OCI-LY1 (cell line): ENCODE results near the gene DCAF7.

Experiments used
- H2AFZ ChIP-seq: fragments of 200-600 bp; sonication (generic), shearing (Covaris generic); 2 replicates; pipeline ENCODE4 v1.6.0; 2014; ENCODE audit warnings: antibody characterized with exemption, mild to moderate bottlenecking, low read length
- H3F3A ChIP-seq: fragments of 200-600 bp; sonication (generic), shearing (Covaris generic); 2 replicates; pipeline ENCODE4 v1.6.0; 2014; ENCODE audit warnings: mild to moderate bottlenecking, antibody characterized with exemption, low read length, moderate library complexity; ENCODE audit not compliant: insufficient read depth
- H3K27ac ChIP-seq: fragments of 200-600 bp; sonication (generic); 2 replicates; pipeline ENCODE4 v1.5.1; 2014; ENCODE audit warnings: low read length, mixed run types, mild to moderate bottlenecking, low read depth; ENCODE audit not compliant: poor library complexity, severe bottlenecking
- H3K27me3 ChIP-seq: fragments of 200-600 bp; sonication (generic); 2 replicates; pipeline ENCODE4 v1.6.0; 2014; ENCODE audit warnings: antibody characterized with exemption, mild to moderate bottlenecking, low read length, moderate library complexity; ENCODE audit not compliant: insufficient read depth
- H3K36me3 ChIP-seq: fragments of 200-600 bp; sonication (generic); 2 replicates; pipeline ENCODE4 v1.6.1; 2014; ENCODE audit warnings: mild to moderate bottlenecking, antibody characterized with exemption, low read length, moderate library complexity, mixed read lengths; ENCODE audit not compliant: insufficient read depth
- H3K4me1 ChIP-seq: fragments of 200-600 bp; sonication (generic); 2 replicates; pipeline ENCODE4 v1.5.1; 2014; ENCODE audit warnings: mild to moderate bottlenecking, low read length, moderate library complexity; ENCODE audit not compliant: insufficient read depth, severe bottlenecking
- H3K4me2 ChIP-seq: fragments of 200-600 bp; sonication (generic), shearing (Covaris generic); 2 replicates; pipeline ENCODE4 v1.6.1; 2014; ENCODE audit warnings: low read length
- H3K4me3 ChIP-seq: fragments of 200-600 bp; sonication (generic); 2 replicates; pipeline ENCODE4 v1.5.1; 2014; ENCODE audit warnings: low read length, low read depth, mild to moderate bottlenecking, mixed read lengths; ENCODE audit not compliant: poor library complexity, severe bottlenecking
- H3K79me2 ChIP-seq: fragments of 200-600 bp; shearing (Covaris generic); 2 replicates; pipeline ENCODE4 v1.6.1; 2016; ENCODE audit warnings: mixed run types, low read length, mixed read lengths; ENCODE audit not compliant: insufficient read depth
- H3K9ac ChIP-seq: fragments of 200-600 bp; sonication (generic), shearing (Covaris generic); 2 replicates; pipeline ENCODE4 v1.6.1; 2014; ENCODE audit warnings: mild to moderate bottlenecking, low read length, mixed read lengths
- H3K9me2 ChIP-seq: fragments of 200-600 bp; sonication (generic), shearing (Covaris generic); 2 replicates; pipeline ENCODE4 v1.6.1; 2014; ENCODE audit warnings: low read depth, mild to moderate bottlenecking, low read length, mixed read lengths
- H3K9me3 ChIP-seq: fragments of 200-600 bp; shearing (Covaris generic); 2 replicates; pipeline ENCODE4 v1.6.1; 2014; ENCODE audit warnings: low read length, mixed read lengths
- H4K20me1 ChIP-seq: fragments of 200-600 bp; sonication (generic), shearing (Covaris generic); 2 replicates; pipeline ENCODE4 v1.6.0; 2016; ENCODE audit warnings: mild to moderate bottlenecking, low read length; ENCODE audit not compliant: insufficient read depth
- EZH2 ChIP-seq: fragments of 200-600 bp; sonication (generic), shearing (Covaris generic); IDR thresholded peaks from 2 replicates; pipeline ENCODE4 v1.8.0; 2017; ENCODE audit warnings: borderline replicate concordance, mixed run types, mild to moderate bottlenecking, antibody characterized with exemption, low read length, moderate library complexity, mixed read lengths
- TF ChIP-seq, protein P1 (sequence below): fragments of 200-600 bp; sonication (generic), shearing (Covaris generic); IDR thresholded peaks from 2 replicates; pipeline ENCODE4 v1.5.1; 2017; ENCODE audit warnings: mild to moderate bottlenecking, antibody characterized with exemption, low read length, moderate library complexity, mixed read lengths

DCAF7 gene

DNA sequence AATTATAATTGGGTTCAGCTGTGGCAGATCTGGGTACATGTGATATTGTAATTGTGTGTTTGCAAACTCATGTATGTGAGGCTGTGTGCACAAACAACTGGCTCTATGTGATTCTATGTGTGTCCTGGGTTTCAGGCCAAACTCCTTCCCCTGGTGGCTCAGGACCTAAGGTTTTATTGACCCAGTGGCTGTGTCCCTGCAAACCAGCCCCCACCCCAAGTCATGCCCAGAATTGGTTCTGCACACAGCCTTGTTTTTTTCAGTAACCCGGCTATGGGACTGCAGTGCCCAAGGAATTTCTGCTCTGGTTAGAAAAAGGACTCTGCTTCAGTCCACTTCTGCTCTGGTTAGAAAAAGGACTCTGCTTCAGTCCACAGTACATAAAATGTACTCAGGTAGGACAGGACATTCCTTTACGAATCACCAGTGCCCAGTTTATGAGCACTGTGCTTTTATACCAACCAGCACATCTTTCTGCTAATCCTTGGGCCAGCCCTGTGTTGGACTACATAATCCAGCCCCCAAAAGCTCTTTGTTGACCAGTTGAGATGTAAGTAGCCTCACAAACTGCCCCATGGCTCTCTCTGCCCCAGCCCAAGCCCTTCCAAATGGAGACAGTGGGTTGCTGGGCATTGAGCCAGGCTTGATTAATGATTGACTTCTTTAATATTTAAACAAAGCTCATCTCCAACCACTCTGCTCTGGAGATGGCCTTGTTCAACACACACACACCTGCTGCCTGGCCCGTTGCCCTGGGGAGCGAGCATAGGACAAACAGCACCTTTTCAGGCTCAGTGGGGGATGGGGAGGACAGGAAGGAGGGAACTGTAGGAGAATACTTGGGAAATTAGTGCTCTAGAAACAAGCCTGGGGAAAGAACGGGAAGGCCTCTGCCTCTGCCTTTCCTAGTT, 30.1 kb upstream of the DCAF7 start:
- H4K20me1 ChIP-seq: no peaks in the 10 kb centered on the region
- H3K9me2 ChIP-seq: no peaks in the 10 kb centered on the region
- no peak overlapping the region for H2AFZ ChIP-seq
- no peak overlapping the region for H3K9ac ChIP-seq
- H3K4me1 ChIP-seq: no peaks in the 10 kb centered on the region
- no peaks in the 10 kb centered on the region for H3K79me2 ChIP-seq
- H3K9me3 ChIP-seq: no peaks in the 10 kb centered on the region
- H3K27me3 ChIP-seq: no peaks in the 10 kb centered on the region; the same call in 1 of the 2 replicates
- TF ChIP-seq EZH2: no peak
- TF ChIP-seq, protein P1, sequence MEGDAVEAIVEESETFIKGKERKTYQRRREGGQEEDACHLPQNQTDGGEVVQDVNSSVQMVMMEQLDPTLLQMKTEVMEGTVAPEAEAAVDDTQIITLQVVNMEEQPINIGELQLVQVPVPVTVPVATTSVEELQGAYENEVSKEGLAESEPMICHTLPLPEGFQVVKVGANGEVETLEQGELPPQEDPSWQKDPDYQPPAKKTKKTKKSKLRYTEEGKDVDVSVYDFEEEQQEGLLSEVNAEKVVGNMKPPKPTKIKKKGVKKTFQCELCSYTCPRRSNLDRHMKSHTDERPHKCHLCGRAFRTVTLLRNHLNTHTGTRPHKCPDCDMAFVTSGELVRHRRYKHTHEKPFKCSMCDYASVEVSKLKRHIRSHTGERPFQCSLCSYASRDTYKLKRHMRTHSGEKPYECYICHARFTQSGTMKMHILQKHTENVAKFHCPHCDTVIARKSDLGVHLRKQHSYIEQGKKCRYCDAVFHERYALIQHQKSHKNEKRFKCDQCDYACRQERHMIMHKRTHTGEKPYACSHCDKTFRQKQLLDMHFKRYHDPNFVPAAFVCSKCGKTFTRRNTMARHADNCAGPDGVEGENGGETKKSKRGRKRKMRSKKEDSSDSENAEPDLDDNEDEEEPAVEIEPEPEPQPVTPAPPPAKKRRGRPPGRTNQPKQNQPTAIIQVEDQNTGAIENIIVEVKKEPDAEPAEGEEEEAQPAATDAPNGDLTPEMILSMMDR: no peak
- no peaks in the 10 kb centered on the region for H3K36me3 ChIP-seq
- H3K4me3 ChIP-seq: no peak overlapping the region
- no peak overlapping the region for H3K4me2 ChIP-seq
- no peaks in the 10 kb centered on the region for H3F3A ChIP-seq
- no peak overlapping the region for H3K27ac ChIP-seq

DNA sequence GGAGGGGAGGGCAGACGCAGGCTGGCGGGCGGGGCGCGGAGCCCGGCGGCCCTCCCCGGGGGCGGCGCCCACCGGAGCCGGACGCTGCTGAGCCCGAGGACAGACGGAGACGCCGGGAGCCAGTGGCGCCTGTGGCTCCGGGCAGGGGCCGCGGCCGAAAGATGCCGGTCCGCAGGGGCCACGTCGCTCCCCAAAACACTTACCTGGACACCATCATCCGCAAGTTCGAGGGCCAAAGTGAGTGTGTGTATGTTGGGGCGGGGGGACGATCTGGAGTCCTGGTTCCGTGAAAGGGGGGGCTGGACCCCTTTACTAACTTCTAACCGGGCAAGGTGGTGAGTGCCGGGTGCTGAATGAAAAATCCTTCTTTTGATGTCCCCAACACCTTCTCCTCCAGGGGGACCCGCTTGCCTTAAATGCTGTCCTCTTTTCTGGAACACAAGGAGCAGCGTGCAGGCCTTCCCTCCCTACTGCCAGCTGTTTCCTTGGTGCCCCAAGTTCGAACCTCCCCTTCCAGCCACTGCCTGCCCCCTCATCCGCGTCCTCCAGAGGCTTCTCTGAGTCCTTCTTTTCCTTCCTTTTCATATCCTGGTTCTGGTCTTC, 26.9 kb upstream of the DCAF7 start, which contains the start of gene KCNH6:
Gene KCNH6, plus strand, starts transcription at position 106 of the 603 bp plus-strand sequence. Its CDS starts 56 bp downstream, at position 162.
- no peaks in the 10 kb centered on the region for H3F3A ChIP-seq
- no peaks in the 10 kb centered on the region; the same call in 1 of the 2 replicates for H3K27me3 ChIP-seq
- H3K79me2 ChIP-seq: no peaks in the 10 kb centered on the region
- no peaks in the 10 kb centered on the region for H4K20me1 ChIP-seq
- no peak within 1 kb of the TSS for H2AFZ ChIP-seq
- H3K9me2 ChIP-seq: no peaks in the 10 kb centered on the region
- no peaks in the 10 kb centered on the region for H3K36me3 ChIP-seq
- no peak within 1 kb of the TSS for H3K27ac ChIP-seq
- no peak within 1 kb of the TSS for H3K4me3 ChIP-seq
- TF ChIP-seq, protein P1: no peak
- TF ChIP-seq EZH2: no peak
- H3K4me1 ChIP-seq: no peaks in the 10 kb centered on the region
- no peak within 1 kb of the TSS for H3K4me2 ChIP-seq
- H3K9ac ChIP-seq: no peak within 1 kb of the TSS
- H3K9me3 ChIP-seq: no peaks in the 10 kb centered on the region

DNA sequence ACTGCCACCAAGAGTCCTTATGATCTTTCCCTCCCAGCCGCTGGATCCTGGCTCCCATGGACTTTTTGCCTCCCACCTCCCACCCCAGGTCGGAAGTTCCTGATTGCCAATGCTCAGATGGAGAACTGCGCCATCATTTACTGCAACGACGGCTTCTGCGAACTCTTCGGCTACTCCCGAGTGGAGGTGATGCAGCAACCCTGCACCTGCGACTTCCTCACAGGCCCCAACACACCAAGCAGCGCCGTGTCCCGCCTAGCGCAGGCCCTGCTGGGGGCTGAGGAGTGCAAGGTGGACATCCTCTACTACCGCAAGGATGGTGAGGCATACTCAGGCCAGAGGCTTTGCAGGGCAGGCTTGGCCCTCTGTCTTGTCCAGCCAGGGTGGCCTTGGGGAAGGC, 26.2 kb upstream of the DCAF7 start:
- Histone ChIP-seq H3K9me2 (no peaks in the 10 kb centered on the region), H4K20me1 (no peaks in the 10 kb centered on the region), H3K4me1 (no peaks in the 10 kb centered on the region), H3K36me3 (no peaks in the 10 kb centered on the region), H3K4me2 (no peak overlapping the region), H3K27me3 (no peaks in the 10 kb centered on the region; the same call in 1 of the 2 replicates), H3F3A (no peaks in the 10 kb centered on the region), H2AFZ (no peak overlapping the region), H3K79me2 (no peaks in the 10 kb centered on the region), H3K9ac (no peak overlapping the region), H3K27ac (no peak overlapping the region), H3K4me3 (no peak overlapping the region), H3K9me3 (no peaks in the 10 kb centered on the region)
- TF ChIP-seq, protein P1: no peak
